DMS153 treated with DMSO at 0.1 percent for 48 hours (cell line): ENCODE data around the gene ZNF609.
A peak's percentile ranks its signal among the peaks of the same experiment; 100 is the strongest.

Experiments
- DNase-seq: peaks from one replicate; lab custom pipeline; 2025; ENCODE audit not compliant: unreplicated experiment; lab: John Stamatoyannopoulos, UW

ZNF609 gene

GRCh38 chr15:64501396-64501715 lies 41.0 kb downstream of the ZNF609 start:
- no peak for DNase-seq

DNA sequence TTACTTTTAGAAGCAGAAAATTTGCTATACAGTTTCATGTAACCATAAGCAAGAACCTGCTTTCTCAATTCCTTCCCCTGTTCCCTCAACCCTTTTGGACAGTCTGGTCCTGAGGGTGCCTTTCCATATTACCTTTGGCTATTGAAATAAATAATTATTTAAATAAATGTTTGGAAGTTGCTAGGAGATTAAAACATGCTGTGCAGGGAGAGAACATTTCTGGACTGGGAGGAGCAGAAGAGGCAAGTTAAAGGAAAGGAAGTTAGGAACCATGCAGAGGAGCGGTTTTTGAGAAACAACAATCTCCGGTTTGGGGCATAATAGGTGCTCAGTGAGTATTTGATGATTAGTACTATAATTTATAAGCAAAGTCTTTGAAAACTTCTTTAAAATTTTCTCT lies 41.8 kb downstream of the ZNF609 start:
- DNase-seq: no peak

GRCh38 chr15:64502551-64502950 lies 42.2 kb downstream of the ZNF609 start:
- DNase-seq: no peak

GRCh38 chr15:64503197-64503596 lies 42.8 kb downstream of the ZNF609 start:
- no peak for DNase-seq

- DNase-seq: no peak
Observed at GRCh38 chr15:64503640-64504039, 43.3 kb downstream of the ZNF609 start.

- DNase-seq: peak; percentile 3
Observed at GRCh38 chr15:64507293-64507802, 47.0 kb downstream of the ZNF609 start.

GRCh38 chr15:64507845-64508244 lies 47.5 kb downstream of the ZNF609 start:
- DNase-seq: no peak

DNA sequence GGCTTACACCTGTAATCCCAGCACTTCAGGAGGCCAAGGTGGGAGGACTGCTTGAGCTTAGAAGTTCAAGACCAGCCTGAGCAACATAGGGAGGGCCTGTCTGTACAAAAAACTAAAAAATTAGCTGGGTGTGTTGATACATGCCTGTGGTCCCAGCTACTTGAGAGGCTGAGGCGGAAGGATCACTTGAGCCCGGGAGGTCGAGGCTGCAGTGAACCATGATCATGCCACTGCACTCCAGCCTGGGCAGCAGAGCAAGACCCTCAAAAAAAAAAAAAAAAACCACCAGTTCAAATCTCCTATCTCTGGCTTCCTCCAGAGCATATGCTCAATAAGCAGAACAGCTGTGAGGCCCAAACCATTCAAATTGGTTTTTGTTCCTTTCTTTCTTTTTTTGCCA lies 53.4 kb downstream of the ZNF609 start:
- DNase-seq: no peak

DNA sequence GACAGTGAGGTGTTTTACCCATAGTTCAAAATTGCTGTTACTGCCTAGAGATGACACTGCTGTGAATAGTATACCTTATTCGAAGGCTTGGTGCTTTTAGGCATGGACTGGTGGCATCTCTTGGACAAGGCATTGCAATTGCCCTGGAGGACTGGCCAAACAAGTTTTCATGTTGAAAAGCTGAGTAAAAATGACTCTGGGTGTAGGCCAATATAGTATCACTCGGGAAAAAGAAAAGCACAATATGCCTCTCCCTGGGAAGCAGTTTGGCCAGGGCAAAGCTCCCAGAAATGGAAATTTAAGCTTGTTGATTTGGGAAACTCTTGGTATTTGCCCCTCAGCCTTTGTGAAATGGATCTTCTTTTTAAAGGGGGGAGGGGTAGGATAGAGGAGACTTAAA lies 54.8 kb downstream of the ZNF609 start:
- no peak for DNase-seq

DNA sequence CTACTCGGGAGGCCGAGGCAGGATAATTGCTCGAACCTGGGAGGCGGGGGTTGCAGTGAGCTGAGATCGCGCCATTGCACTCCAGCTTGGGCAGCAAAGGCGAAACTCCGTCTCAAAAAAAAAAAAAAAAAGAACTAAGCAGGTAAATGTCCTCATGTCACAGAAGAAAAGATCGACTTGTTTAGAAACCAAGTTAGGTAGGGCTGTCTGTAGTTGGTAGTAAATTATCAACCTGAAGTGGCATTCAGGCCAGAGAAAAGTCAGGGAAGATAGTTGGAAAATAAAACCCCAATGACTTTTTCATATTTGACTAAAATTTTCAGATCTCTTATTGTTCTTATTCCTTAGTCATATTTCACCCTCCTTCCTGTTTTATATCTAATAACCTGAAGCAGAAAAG lies 55.4 kb downstream of the ZNF609 start:
- no peak for DNase-seq

- no peak for DNase-seq
Observed at GRCh38 chr15:64519897-64520296, 59.5 kb downstream of the ZNF609 start.

GRCh38 chr15:64521201-64521600 lies 60.8 kb downstream of the ZNF609 start:
- no peak for DNase-seq

- no peak for DNase-seq
Observed at GRCh38 chr15:64521726-64522164, 61.4 kb downstream of the ZNF609 start.

DNA sequence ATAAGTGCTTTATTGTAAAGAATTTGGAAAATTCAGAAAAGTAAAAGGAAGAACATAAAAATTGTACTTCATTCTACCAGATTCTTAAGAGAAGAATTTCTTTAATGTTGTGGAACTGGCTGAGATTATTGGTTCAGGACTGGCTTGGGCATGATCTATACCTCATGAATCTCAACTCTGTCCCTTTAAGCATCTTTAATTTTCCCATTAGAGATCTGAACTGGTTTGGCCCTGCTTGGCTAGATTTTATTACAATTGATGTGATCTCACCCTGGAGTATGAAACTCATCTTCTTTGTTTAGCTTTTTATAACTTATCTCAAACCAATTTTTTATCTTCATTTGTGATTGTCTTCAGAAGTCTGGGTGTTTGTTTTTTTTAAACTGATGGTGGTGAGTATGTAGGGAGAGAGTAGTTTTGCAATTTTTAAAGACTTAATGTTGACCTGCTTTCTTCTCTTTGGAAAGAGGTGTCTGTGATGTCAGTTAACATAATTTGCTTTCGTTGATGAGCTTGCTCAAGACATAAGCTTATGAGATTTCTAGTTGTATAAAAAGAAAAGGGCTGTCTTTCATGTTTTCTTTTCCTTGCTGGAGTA lies 61.9 kb downstream of the ZNF609 start:
- DNase-seq: no peak

DNA sequence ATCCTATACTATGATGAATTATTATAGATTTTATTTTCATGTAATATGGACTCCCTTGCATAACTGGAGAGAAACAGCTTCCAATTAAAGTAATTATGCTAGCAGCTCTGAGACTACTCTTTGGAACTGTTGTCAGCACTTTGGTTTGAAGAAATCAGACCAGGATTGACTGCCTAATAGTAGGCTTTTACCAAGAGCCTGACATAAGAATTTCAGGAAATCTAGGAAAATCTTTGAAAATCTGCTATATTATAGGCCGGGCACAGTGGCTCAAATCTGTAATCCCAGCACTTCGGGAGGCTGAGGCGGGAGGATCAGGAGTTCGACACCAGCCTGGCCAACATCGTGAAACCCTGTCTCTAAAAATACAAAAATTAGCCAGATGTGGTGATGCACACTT lies 62.9 kb downstream of the ZNF609 start:
- DNase-seq: no peak

- no peak for DNase-seq
Observed at GRCh38 chr15:64524778-64525177, 64.4 kb downstream of the ZNF609 start.

- DNase-seq: no peak
Observed at GRCh38 chr15:64525828-64526530, 65.6 kb downstream of the ZNF609 start.

GRCh38 chr15:64527263-64527984 lies 67.0 kb downstream of the ZNF609 start:
- DNase-seq: no peak

DNA sequence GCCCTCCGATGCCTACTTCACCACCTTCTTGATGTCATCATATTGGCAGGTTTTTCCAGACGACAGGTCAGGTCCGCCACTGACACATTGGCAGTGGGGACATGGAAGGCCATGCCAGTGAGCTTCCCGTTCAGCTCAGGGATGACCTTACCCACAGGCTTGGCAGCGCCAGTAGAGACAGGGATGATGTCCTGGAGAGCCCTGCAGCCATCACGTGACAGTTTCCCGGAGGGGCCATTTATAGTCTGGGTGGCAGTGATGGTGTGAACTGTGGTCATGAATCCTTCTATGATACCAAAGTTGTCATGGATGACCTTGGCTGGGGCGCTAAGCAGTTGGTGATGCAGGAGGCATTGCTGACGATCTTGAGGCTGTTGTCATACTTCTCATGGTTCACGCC lies 68.5 kb downstream of the ZNF609 start:
- DNase-seq: no peak

DNA sequence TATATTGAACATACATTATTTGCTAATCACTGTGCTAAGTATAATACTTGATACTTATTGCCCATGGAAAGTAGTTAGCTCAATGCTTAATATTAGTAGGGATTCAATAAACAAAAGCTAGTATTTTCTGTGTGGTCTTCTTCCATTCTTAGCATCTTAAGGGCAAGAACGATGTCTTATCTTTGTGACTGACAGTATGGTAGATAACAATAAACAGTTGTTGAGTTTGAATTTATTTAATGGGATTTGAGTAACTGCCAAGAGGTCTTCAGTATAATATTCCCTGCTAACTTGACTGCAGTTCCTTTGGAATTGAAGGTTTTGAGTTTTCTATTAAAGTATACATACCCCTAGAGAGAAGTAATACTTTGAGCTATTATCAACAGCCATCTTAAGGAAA lies 70.1 kb downstream of the ZNF609 start:
- no peak for DNase-seq

- no peak for DNase-seq
Observed at GRCh38 chr15:64530918-64531317, 70.5 kb downstream of the ZNF609 start.
